Tibial nerve (tissue), 3 donors: Measurements from ENCODE around the gene DMD.
"Not testable (repeated sequence)": the region's sequence is repeated elsewhere in the genome, so short reads cannot be mapped to it uniquely, and the experiment has no call there.

Experiments used
- CTCF ChIP-seq, 5 experiments: fragments of 200-600 bp in 3 of 5; fragments of 450-650 bp in 2 of 5; sonication (generic) in 3 of 5; IDR thresholded peaks; one replicate each; pipeline ENCODE4 v1.5.1; 2016 to 2019; ENCODE audit warnings: antibody characterized with exemption in 5 of 5, mild to moderate bottlenecking in 3 of 5, moderate library complexity in 2 of 5
- POLR2A ChIP-seq, 2 donors: fragments of 450-650 bp; IDR thresholded peaks; one replicate each; pipeline ENCODE4 v1.6.1; 2017; ENCODE audit warnings: antibody characterized with exemption in 2 of 2, mild to moderate bottlenecking in 2 of 2, moderate library complexity in 2 of 2

GRCh38 chrX:31583892-31584291 lies 1627.5 kb downstream of the DMD start:
- not testable (repeated sequence) for TF ChIP-seq CTCF, POLR2A (IDR thresholded peaks at IDR 0.05)
